Measurements from ENCODE around the gene CEP164.
A peak's percentile ranks its signal among the peaks of the same experiment; 100 is the strongest.

CEP164 gene

DNA sequence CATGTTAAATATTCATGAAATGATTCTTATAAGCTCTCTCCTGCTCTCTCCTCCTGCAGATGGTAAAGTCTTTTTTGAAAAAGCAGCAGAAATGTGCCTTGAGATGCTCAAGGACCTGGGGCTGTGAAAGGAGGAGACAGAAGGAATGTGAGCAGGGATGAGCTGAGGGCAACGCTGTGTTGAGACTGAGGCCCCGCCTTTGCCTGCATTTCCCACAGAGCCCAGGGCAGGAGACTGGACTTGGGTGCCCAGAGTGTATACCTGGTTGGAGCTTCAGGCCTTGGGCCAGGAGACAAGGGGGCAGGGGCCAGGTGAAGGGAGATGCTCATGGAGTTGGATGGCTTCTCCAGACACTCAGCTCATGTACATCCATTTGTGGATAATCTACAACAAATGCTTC, 39.2 kb downstream of the CEP164 start:
- DNase-seq (ENCODE audit: low spot score), result no peak

DNA sequence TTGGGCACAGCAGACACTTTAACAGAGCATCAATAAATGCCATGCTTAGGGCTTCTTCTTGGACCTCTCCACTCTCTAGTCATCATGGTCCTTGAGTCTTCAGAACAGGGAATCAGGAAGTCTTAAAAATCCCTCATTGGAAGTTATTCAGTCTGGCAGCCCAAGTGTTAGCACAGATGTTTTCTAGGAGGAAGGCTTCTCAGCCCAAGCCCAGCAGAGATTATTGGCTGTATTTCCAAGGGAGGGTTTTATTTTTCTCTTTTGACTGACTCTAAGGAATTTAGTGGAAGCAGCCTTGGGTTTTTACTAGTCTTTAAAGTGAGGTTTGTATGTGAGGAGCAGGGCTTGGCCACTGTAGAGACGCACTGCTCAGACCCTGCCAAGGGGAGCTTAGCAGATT, 41.9 kb downstream of the CEP164 start:
- DNase-seq (ENCODE audit: low spot score), result no peak

DNA sequence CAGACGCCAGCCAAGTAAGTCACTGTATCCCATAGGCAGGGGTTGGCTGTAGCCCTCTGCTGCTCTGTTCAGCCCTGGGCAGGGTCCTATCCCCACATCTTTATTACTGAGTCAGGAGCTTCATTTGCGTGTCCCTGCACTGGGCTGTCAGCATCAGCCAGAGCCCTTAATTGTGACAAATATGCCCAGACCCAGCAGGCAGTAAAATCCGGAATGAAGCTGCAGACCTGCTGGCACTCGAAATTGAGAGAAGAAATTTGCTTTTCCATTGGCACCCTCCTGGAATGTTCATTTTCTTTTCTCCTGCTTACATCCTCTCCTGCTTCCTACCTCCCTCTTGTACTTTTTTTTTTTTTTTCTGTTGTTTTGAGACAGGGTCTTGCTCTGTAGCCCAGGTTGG, 43.8 kb downstream of the CEP164 start:
- no peak for DNase-seq (ENCODE audit: low spot score)

DNA sequence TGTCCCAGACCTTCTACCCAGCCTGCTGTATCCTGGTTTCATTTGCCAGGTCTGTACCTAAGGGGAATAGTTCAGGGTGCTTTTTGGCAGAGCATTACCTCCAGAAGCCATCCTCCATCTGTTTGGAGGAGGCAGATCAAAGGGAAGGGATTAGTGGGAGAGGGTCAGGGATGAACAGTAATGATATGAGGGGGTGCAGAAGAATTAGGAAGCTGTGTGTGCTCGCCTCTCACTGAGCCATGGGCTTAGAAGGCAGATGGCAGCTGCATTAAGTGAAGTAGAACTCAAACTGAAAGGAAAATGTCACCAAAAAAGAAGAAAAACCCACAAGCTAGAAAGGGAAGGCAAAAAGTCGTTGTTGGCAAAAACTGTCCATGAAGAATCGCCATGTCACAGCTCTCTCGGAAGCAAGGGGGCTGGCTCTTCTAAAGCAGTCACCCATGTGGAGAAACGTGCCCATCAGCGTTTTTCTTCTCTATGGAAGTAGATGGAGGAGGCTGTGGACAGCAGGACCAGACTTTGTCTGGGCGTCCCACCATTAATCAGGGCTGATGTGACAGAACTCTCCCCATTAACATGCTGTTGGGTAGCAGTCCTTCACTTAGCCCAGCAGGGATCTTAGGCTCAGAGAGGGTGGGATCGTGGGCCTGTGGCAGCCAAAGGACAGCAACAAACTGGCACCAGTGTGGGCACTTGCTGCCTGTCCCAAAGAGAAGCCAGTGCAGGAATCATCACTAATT, 46.8 kb downstream of the CEP164 start:
- no peak for DNase-seq (ENCODE audit: low spot score)

DNA sequence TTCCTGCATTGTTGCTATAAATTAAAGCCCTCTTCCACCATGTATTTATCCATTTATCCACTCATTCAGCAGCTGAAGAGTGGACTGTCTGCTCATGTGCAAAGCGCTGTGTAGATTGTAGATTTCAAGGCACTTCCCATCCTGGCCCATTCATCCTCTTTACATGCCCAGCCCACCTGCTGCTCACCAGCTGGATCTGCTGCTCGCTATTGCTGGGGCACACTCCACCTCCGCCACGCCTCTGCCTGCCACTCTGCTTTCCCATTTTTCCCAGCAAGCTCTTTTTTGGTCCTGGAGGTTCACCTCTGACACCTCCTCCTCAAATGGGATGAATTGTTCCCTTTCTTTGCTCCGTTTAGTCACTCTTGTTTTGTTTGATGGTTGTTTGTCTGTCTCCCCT, 48.3 kb downstream of the CEP164 start:
- no peak for DNase-seq (ENCODE audit: low spot score)

DNA sequence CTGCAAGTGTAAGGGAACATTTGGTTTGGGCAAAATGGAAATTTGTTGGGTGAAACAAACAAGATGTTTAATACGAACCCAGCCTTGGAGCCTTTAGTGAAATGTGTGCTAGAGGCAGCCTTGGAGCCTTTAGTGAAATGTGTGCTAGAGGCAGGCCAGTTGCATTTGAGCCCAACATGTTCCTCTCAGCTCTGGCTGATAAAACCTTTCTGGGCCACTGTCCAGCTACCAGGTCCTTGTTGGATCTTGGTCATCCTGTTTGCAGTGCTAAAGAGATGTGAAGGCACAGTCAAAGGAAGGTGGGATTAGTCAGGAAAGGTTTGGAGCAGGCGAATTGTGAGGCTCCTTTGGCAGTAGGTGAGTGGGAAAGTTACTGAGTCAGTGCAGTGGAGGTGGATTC, 48.9 kb downstream of the CEP164 start:
- no peak for DNase-seq (ENCODE audit: low spot score)

DNA sequence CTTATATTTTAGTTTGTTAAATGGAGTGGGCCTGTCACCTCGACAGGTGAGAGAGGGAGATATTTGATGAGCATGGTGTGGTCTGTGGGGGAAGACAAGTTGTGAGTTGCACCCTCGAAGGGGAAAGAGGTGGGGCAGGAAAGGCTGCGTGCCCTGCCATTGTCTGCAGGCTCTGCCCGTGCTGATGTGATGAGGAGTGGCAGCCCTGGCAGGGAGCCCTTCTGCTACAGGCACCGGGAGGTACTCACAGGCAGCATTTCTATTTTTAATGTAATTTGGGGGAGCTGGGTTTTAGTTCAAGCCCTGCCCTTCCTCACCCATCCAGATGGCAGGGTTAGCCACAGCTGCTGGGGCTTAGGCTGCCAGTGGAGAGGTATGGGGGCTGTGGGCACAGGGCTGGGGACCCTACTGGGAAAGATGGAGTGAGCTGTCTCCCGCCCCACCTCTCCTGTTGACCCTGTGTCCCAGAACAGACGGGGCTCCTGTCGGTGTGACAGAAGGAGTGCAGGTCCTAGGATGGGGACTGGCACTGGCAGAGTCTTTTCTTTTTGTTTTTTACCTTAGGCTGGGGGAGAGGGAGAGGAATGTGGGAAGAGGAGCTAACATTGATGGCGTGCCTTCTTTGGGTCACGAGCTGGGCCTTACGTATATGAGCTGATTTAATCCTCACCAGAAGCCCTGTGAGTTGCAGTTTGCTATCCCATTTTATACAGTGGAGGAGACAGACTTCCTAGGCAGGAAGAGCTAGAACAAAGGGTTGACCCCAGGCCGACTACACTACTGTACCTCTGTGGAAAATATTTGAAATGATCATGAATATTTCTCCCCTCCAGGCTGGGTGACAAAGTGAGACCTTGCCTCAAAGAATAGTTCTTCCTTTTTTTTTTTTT, 51.6 kb downstream of the CEP164 start:
- no peak for DNase-seq (ENCODE audit: low spot score)

DNA sequence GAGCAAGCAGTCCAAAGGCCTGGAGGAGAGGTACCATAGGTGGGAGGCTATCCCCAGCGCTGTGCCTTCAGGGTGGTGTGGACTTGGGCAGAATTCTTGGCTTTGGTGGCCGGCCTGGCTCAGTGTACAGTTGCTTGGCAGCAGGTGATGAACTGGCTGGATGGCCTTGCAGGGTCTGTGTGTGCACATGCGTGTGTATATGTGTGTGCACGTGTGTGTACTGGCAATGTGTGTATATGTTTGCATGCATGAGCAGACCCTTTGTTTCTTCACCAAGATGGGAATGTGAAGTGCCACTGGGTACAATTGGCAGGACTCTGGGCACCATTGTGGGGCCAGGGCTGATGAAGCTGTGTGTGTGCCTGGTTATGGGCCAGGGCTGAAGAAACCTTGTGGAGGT, 53.0 kb downstream of the CEP164 start:
- no peak for DNase-seq (ENCODE audit: low spot score)

DNA sequence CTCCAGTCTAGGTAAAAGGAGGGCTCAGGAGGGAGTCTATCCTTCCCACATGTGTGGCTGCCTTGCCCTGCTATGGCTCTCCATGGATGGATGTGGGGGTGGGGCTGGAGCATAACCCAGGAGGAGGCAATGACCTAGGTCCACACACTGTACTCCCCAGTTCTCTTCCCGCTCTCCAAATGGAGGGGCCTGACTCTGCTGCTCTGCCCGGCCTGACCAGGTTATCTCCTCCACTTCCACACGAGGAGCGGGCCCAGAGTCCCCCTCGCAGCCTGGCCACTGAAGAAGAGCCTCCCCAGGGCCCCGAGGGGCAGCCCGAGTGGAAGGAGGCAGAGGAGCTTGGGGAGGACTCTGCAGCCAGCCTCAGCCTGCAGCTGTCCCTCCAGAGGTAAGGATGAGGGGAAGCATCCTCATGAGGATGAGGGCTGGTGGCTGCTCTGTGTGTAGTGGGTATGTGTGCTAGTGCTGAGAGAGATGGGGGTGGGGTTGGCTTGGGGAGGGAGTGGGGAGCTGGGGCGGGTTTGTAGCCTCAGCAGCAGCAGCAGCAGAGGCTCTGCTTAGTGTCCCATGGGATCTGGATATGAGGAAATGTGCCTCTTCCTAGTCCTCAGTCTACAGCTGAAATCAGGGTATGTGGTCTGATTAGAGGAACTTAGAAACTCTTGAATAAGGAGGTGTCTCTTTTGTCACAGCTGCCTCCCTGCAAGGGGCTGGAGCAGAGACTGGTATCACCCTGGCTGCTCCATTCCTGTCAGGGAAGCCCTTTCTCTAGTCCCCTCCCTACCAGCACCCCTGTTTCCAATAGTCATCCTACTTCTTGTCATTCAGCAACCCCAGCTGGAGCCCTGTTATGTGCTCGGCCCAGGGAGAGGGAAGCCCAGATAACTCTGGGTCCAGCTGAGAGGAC, 54.1 kb downstream of the CEP164 start:
- no peak for DNase-seq (ENCODE audit: low spot score)

DNA sequence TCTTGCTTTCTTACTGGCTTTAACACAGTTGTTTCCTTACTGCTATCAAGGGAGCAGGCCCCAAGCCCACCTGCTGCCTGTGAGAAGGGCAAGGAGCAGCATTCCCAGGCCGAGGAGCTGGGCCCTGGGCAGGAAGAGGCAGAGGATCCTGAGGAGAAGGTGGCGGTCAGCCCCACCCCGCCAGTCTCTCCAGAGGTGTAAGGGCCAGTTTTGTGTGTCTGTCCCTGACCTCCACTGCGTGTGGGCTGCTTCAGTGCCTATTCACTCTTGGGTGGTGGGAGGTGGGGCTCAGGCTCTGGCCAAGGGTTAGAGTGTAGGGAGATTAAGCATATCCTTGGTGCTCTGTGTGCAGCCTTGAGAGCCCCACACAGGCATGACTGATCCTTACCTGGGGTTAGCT, 55.1 kb downstream of the CEP164 start:
- no peak for DNase-seq (ENCODE audit: low spot score)

DNA sequence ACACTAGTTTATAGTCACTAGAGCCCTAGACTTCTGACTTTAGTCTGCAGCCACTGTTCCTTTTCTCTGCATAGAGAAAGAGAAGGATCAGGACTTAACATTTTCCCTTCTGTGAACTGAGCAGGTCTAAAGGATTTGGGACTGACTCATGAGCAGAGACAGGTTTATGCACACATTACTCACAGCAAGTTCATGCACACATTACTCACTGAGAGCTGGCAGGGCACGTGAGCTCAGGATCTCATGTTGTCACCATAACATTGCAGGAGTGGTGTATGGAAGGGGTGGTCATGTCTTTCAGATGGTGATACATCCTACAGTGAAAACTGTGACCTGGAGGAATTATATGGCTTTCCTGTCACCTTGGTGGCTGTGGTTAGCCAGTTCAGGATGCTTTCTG, 56.4 kb downstream of the CEP164 start:
- DNase-seq (ENCODE audit: low spot score), result peak; percentile 88

DNA sequence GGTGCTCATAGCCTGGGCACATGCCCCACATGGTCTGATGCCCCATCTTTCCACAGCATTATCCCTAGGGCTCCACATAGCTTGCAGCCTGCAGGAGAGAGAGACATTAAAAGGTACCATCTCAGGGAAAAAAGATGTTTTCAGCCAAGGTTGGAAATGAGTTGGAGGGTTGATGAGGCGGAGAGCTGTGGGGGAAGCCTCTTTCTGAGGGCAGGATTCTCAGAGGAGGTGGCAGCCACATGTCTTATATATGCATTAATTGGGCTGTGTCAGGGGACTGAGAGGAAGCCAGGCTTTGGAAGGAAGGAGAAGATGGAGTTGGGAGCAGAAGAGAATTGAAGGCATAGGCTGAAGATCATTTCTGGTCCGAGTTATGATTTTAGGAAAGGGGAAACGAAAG, 57.8 kb downstream of the CEP164 start:
- no peak for DNase-seq (ENCODE audit: low spot score)

DNA sequence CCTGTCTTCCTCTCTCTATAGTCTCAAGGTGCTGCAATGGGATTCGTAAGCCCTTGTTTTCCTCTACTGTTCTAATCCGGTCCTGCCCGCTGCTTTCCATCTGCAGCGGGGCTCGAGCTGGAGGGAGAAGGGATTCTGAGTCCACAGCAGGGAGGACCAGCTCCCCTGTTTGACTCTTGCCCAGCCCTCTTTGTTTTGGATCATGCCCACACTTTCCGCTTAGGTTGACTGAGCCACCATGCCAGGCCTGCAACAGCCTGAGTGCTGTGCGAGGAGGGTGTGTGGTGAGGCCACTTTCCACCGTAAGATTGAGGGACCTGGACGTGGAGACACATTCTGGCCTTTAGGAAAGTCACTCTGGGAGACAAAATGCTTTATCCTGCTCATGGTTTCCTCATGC, 58.3 kb downstream of the CEP164 start:
- no peak for DNase-seq (ENCODE audit: low spot score)

DNA sequence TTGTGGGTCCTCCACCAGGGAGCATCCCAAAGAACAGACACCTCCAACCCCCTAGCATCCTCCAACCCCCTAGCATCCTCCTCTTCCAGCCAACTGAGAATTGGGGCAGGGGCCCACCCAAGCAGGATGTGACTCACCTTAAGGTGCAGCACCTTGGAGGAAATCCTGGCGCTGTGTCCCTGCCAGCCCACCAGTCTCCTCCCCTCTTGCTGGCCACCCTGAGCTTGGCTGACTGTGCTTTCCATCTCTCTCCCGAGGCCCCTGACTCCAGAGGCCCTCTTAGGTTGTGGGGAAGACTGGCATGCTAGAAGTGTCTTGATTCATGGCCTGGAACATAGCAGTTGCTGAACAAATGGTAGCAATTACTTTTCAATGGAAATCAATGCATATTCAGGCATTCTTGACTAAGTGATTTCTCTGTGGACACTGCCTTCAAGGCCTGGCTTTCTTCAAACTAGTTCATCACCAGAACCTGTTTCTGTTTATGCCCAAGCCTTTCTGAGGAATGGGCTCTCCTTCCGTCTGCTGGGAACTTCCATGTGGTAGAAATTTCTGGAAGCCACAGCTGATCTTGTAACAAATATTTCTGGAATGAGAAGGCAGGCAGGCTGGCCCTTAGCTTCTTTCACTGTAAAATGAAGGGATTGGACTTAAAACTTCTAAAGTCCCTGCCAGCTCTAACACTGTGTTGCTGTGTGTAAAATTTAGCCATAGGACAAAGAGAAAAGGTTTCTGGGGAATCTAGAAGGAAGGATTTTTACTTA, 60.5 kb downstream of the CEP164 start:
- DNase-seq (ENCODE audit: low spot score), result peak; percentile 75

DNA sequence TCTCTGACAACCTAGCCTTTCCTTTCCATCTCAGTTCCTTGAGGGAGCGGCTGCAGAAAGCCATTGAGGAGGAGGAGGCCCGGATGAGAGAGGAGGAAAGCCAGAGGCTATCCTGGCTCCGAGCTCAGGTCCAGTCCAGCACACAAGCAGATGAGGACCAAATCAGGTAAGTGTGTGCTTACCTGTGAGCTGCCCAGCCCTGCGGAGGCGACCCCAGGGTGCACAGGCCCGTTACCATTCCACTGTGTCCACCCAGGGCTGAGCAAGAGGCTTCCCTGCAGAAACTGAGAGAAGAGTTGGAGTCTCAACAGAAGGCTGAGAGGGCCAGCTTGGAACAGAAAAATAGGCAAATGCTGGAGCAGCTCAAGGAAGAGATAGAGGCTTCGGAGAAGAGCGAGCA, 63.1 kb downstream of the CEP164 start:
- no peak for DNase-seq (ENCODE audit: low spot score)

DNA sequence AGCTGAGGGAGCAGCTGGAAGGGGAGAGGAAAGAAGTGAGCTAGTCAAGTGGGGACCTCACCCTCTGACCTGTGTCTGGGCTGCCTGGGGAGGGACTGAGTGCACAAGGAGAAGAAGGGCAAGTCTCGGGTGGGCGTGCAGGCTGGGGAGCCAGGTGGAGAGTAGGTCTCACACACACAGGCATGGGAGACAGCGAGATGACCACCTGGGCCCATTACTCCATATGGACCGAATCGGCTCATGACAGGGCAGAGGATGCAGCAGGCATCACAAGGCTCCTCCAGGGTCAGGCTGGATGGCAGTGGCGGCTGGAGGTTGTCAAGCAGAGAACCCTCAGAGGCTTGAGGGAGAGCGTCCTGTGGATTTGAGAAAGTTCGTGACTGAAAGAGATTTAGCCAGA, 63.5 kb downstream of the CEP164 start:
- no peak for DNase-seq (ENCODE audit: low spot score)

DNA sequence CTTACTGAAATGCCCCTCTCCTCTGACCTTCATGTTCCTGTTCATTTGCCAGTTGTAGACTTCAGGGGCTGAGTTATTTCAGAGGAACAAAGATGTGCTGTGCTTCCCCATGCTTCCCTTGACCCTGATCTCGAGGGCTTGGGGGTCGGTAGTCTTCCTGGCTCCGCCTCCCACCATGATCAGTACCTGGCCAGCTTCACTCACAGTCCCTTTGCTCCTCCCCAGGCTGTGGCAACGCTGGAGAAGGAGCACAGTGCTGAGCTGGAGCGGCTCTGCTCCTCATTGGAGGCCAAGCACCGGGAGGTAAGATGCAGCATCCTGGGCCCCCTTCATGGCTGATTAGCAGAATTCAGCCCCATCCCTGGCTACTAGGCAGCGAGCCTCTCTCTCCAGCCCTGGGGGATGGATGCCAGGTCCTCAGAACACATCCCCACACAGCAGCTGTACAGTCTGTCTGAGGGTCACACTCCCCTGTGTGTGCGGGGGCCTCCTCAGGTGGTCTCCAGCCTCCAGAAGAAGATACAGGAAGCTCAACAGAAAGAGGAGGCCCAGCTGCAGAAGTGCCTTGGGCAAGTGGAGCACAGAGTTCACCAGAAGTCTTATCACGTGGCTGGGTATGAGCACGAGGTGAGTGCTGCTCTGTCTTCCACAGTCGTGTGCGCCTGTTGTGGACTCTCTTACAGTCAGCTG, 64.5 kb downstream of the CEP164 start:
- no peak for DNase-seq (ENCODE audit: low spot score)

DNA sequence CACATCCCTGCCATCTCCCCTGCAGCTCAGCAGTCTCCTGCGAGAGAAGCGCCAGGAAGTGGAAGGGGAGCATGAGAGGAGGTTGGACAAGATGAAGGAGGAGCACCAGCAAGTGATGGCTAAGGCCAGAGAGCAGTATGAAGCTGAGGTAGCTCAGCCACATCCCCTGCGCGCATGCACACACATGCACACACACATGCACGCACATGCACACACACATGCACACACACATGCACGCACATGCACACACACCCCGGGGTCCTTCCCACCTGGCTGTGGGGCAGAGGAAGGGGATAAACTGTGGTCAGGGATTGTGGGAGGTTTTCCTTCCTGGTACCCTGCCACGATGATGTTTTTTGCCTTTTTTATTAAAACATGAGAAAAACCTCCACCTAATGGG, 65.3 kb downstream of the CEP164 start:
- no peak for DNase-seq (ENCODE audit: low spot score)

DNA sequence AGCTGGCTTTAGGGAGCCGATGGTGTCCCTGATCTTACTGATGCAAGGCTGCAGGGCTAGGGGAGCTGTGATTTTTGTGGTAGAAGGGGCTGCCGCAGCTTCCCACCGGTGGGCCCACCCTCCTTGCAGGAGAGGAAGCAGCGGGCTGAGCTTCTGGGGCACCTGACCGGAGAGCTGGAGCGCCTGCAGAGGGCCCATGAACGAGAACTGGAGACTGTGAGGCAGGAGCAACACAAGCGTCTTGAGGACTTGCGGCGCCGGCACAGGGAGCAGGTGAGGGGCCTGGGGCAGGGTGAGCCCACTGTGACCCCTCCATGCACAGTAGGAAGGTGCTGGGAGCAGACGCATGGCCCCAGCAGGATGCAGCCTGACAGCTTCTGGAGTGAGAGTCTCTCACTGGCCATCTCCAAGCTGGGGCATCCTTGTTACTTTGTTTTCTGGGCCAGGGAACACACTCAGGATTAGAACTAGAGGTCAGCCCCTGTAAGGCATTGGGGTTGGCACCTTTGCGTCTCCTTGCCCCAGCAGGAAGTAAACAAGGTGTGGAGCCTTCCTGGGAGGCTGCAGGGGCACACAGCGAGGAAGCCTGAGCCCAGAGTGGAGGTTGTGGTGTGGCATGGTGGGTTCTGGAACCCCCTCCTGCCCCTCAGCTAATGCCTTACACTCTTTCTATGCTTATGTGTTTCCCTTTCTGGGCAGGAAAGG, 66.7 kb downstream of the CEP164 start:
- no peak for DNase-seq (ENCODE audit: low spot score)

DNA sequence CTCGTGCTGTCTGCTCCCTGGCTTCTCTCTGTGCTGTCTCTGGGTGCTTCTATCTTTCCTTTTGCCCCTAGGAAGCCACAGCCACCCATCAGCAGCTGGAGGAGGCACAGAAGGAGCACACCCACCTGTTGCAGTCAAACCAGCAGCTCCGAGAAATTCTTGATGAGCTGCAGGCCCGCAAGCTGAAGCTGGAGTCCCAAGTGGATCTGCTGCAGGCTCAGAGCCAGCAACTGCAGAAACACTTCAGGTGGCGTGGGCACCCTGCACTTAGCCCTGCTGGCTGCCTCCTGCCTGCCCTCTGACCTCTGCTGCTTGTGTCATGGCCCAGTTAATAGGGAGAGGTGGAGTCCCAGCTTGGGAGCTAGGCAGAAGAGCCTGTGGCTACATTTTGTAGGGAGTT, 67.8 kb downstream of the CEP164 start:
- no peak for DNase-seq (ENCODE audit: low spot score)

DNA sequence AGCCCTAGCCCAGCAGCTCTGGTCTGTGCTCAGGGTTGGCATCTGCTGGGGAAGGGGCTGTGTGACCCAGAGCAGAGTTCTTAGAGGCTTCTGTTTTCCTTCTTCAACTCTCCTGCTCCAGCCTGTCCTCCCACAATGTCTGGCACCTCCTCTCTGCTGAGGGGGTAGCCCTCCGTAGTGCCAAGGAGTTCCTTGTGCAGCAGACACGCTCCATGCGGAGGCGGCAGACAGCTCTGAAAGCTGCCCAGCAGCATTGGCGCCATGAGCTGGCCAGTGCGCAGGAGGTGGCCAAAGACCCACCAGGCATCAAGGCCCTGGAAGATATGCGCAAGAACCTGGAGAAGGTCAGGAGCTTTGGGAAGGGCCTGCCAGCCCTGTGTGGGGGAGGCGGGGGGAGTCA, 69.3 kb downstream of the CEP164 start:
- DNase-seq (ENCODE audit: low spot score), result no peak
